HCT116 (cell line): Measurements from ENCODE around the gene PGM3. TPM values are rescaled to one million over a fixed set of nuclear protein-coding genes. Genes with fewer than 3 reads are reported as not detected.

ENCODE experiments used
- ATAC-seq: fragments of 200-7000 bp; cut with Tn5 transposase; 2 replicates; pipeline ENCODE4 v1.9.1; 2020; ENCODE audit warnings: mild to moderate bottlenecking, moderate library complexity
- BruUV-seq: library from RNA; stranded (reverse); fragments of 400-500 nt; replicated peaks from 2 replicates; lab custom pipeline; 2021; lab: Mats Ljungman, UMichigan
- CTCF ChIA-PET: fragments of 300-600 bp; sonication (Branson Sonifier 250); formaldehyde crosslinking; loops from one replicate; lab custom pipeline; 2021; ENCODE audit warnings: antibody characterized with exemption; lab: Charles Lee
- POLR2A ChIA-PET: fragments of 300-600, 350-600 bp; sonication (Branson Sonifier 250); formaldehyde crosslinking; loops from one replicate; lab custom pipeline; 2021; ENCODE audit warnings: antibody characterized with exemption; lab: Charles Lee
- RAD21 ChIA-PET, 2 experiments: fragments of 300-600 bp; sonication (Branson Sonifier 250); formaldehyde crosslinking; loops; one replicate each; lab custom pipeline; 2023; ENCODE audit warnings: low total read pairs in 2 of 2; ENCODE audit not compliant: uncharacterized antibody in 2 of 2, unreplicated experiment in 2 of 2, low non-redundant PET in 1 of 2; lab: Charles Lee
- DNase-seq: peaks from one replicate; pipeline ENCODE4 v3.0.0-alpha.2; 2010; ENCODE audit warnings: low read depth, low spot score
- H2AFZ ChIP-seq: fragments of 200-600 bp; shearing (Covaris generic), sonication (generic); 2 replicates; pipeline ENCODE4 v1.6.1; 2017; ENCODE audit warnings: low read depth, mixed run types, mixed read lengths, antibody characterized with exemption, low read length; ENCODE audit not compliant: poor library complexity, severe bottlenecking
- H3K27ac ChIP-seq: 2 replicates; pipeline ENCODE4 v1.5.1; 2012; ENCODE audit warnings: low read depth, low read length
- H3K27me3 ChIP-seq: fragments of 200-600 bp; sonication (generic); 2 replicates; pipeline ENCODE4 v1.6.1; 2016; ENCODE audit warnings: mixed run types, low read length, mixed read lengths; ENCODE audit not compliant: insufficient read depth
- H3K36me3 ChIP-seq, 2 experiments: fragments of 200-500 bp in 1 of 2; fragments of 200-600 bp in 1 of 2; sonication (Bioruptor generic) in 1 of 2; sonication (generic) in 1 of 2; 2 replicates each; pipeline versions ENCODE4 v1.5.1 to v1.6.1; 2014 to 2016; ENCODE audit warnings: low read length in 2 of 2, inconsistent platforms in 1 of 2, mixed read lengths in 1 of 2, mixed run types in 1 of 2; ENCODE audit not compliant: insufficient read depth in 2 of 2, control insufficient read depth in 1 of 2
- H3K4me1 ChIP-seq, 2 experiments: fragments of 200-600 bp in 1 of 2; sonication (generic) in 1 of 2; 2 replicates each; pipeline versions ENCODE4 v1.5.1 to v1.6.1; 2012 to 2017; ENCODE audit warnings: low read length in 2 of 2, inconsistent platforms in 1 of 2, mild to moderate bottlenecking in 1 of 2, mixed read lengths in 1 of 2, mixed run types in 1 of 2, moderate library complexity in 1 of 2; ENCODE audit not compliant: insufficient read depth in 2 of 2, control insufficient read depth in 1 of 2
- H3K4me2 ChIP-seq: fragments of 200-600 bp; sonication (generic); 2 replicates; pipeline ENCODE4 v1.6.1; 2017; ENCODE audit warnings: mixed run types, low read length, mixed read lengths
- H3K4me3 ChIP-seq, 2 experiments: fragments of 200-600 bp in 1 of 2; sonication (generic) in 1 of 2; replicated peaks in 1 of 2; 2 replicates each; pipeline ENCODE4 v1.5.1; 2011 to 2016; ENCODE audit warnings: low read length in 2 of 2, control low read depth in 1 of 2, low read depth in 1 of 2, mild to moderate bottlenecking in 1 of 2, mixed read lengths in 1 of 2, mixed run types in 1 of 2
- H3K79me2 ChIP-seq: fragments of 200-600 bp; sonication (generic); 2 replicates; pipeline ENCODE4 v1.6.1; 2017; ENCODE audit warnings: mild to moderate bottlenecking, mixed run types, low read length, moderate library complexity, mixed read lengths; ENCODE audit not compliant: insufficient read depth
- H3K9ac ChIP-seq: fragments of 200-600 bp; sonication (generic); 2 replicates; pipeline ENCODE4 v1.6.1; 2016; ENCODE audit warnings: low read length, mixed read lengths
- H3K9me2 ChIP-seq: fragments of 200-600 bp; sonication (generic), shearing (Covaris generic); 2 replicates; pipeline ENCODE4 v1.6.1; 2017; ENCODE audit warnings: mixed run types, mild to moderate bottlenecking, moderate library complexity; ENCODE audit not compliant: insufficient read depth
- H3K9me3 ChIP-seq, 2 experiments: fragments of 200-500 bp in 1 of 2; fragments of 200-600 bp in 1 of 2; sonication (Bioruptor generic) in 1 of 2; sonication (generic) in 1 of 2; 2 replicates each; pipeline ENCODE4 v1.6.1; 2014 to 2017; ENCODE audit warnings: low read length in 2 of 2, mixed read lengths in 2 of 2, inconsistent platforms in 1 of 2, low read depth in 1 of 2, mild to moderate bottlenecking in 1 of 2, mixed run types in 1 of 2, moderate library complexity in 1 of 2; ENCODE audit not compliant: control insufficient read depth in 1 of 2, insufficient read depth in 1 of 2
- H4K20me1 ChIP-seq: fragments of 200-600 bp; sonication (generic), shearing (Covaris generic); 2 replicates; pipeline ENCODE4 v1.6.1; 2017; ENCODE audit warnings: mixed run types, mild to moderate bottlenecking, moderate library complexity; ENCODE audit not compliant: insufficient read depth
- CBX3 ChIP-seq: IDR thresholded peaks from 2 replicates; pipeline ENCODE4 v1.6.1; 2012; ENCODE audit warnings: low read depth
- CEBPB ChIP-seq: IDR thresholded peaks from 2 replicates; pipeline ENCODE4 v1.6.1; 2012; ENCODE audit warnings: low read depth
- CTCF ChIP-seq, 3 experiments: fragments of 200-600 bp in 1 of 3; sonication (generic) in 1 of 3; IDR thresholded peaks in 2 of 3; conservative IDR thresholded peaks in 1 of 3; 2 replicates each; pipeline ENCODE4 v1.5.1; 2012 to 2017; ENCODE audit warnings: low read depth in 2 of 3, low read length in 2 of 3, antibody characterized with exemption in 1 of 3, borderline replicate concordance in 1 of 3, control low read depth in 1 of 3, mild to moderate bottlenecking in 1 of 3, mixed read lengths in 1 of 3, mixed run types in 1 of 3, moderate library complexity in 1 of 3; ENCODE audit not compliant: insufficient read depth in 1 of 3
- EGR1 ChIP-seq: IDR thresholded peaks from 2 replicates; pipeline ENCODE4 v1.6.1; 2012; ENCODE audit warnings: low read depth
- EZH2phosphoT487 ChIP-seq: fragments of 200-600 bp; IDR thresholded peaks from 2 replicates; pipeline ENCODE4 v1.6.1; 2018; ENCODE audit warnings: antibody characterized with exemption, borderline replicate concordance
- MAX ChIP-seq: IDR thresholded peaks from 2 replicates; pipeline ENCODE4 v1.6.1; 2012
- POLR2A ChIP-seq: IDR thresholded peaks from 2 replicates; pipeline ENCODE4 v1.7.0; 2011; ENCODE audit warnings: borderline replicate concordance; ENCODE audit not compliant: insufficient read depth, insufficient read length; ENCODE audit errors: extremely low read depth
- RAD21 ChIP-seq: IDR thresholded peaks from 2 replicates; pipeline ENCODE4 v1.6.1; 2012; ENCODE audit warnings: low read depth, mild to moderate bottlenecking
- SP1 ChIP-seq: IDR thresholded peaks from 2 replicates; pipeline ENCODE4 v1.6.1; 2012; ENCODE audit warnings: low read depth
- SRF ChIP-seq: IDR thresholded peaks from 2 replicates; pipeline ENCODE4 v1.6.1; 2012; ENCODE audit warnings: low read depth
- TCF7L2 ChIP-seq: IDR thresholded peaks from 2 replicates; pipeline ENCODE4 v1.7.0; 2011; ENCODE audit warnings: borderline replicate concordance, inconsistent platforms; ENCODE audit not compliant: insufficient read depth, insufficient read length; ENCODE audit errors: extremely low read depth
- YY1 ChIP-seq: IDR thresholded peaks from 2 replicates; pipeline ENCODE4 v1.6.1; 2011; ENCODE audit warnings: low read length, low read depth, moderate library complexity, mild to moderate bottlenecking; ENCODE audit not compliant: insufficient replicate concordance; ENCODE audit errors: extremely low read depth
- ZFX ChIP-seq: fragments of 450-650 bp; IDR thresholded peaks from 2 replicates; pipeline ENCODE4 v1.6.1; 2017
- ZNF274 ChIP-seq: fragments of 200-500 bp; sonication (Bioruptor generic); IDR thresholded peaks from 2 replicates; pipeline ENCODE4 v1.6.1; 2014; ENCODE audit warnings: mild to moderate bottlenecking, low read depth, low read length, inconsistent platforms
- intact Hi-C: fragments of 100-400 bp; cut with micrococcal nuclease; formaldehyde crosslinking; loops from 2 replicates; pipeline ENCODE4 v1.10.0; 2022
- total RNA-seq: library from RNA; stranded (reverse); gene quantifications from one replicate; pipeline ENCODE4 v1.2.1, GENCODE V29; 2021; ENCODE audit not compliant: unreplicated experiment

PGM3 gene
- total RNA-seq, 1 experiment from 2014 or later, result 63.5 TPM

DNA sequence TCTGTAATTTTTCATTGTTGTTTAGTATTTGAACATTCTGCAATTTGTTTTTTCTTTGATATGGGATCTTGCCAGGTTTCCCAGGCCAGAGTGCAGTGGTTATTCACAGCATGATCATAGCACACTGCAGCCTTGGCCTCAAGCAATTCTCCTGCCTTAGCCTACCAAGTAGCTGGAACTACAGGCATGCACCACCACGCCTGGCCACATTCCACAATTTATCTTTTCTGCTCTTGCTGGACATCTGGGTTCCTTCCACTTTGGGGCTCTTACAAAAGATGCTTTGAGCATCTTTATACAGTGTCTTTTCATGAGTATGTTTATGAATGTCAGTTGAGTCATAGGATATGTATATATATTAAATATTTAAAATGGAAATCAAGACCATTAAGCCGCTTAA lies 42.0 kb downstream of the PGM3 start:
- H3K9me2 ChIP-seq, result no peaks in the 10 kb centered on the region
- H3K79me2 ChIP-seq, result no peaks in the 10 kb centered on the region
- intact Hi-C loops, result no loop called here
- no peak overlapping the region for H3K4me2 ChIP-seq
- no peak overlapping the region for H2AFZ ChIP-seq
- POLR2A ChIA-PET, result no interaction called here
- ATAC-seq (no peak), DNase-seq (no peak)
- H3K4me3 ChIP-seq, result no peak overlapping the region
- BruUV-seq, result no TSS peak
- no peaks in the 10 kb centered on the region for H4K20me1 ChIP-seq
- CTCF ChIA-PET, result no interaction called here
- H3K9ac ChIP-seq, result no peak overlapping the region
- H3K9me3 ChIP-seq, result no peaks in the 10 kb centered on the region
- no peaks in the 10 kb centered on the region for H3K4me1 ChIP-seq
- TF ChIP-seq CTCF (IDR thresholded peaks at IDR 0.05 in 2 of 3, conservative IDR thresholded peaks at IDR 0.05 in 1 of 3; ENCODE audit: borderline replicate concordance in 1 of 3, insufficient read depth in 1 of 3, low read depth in 2 of 3, low read length in 2 of 3) (no peak), CEBPB (no peak), ZNF274 (no peak), TCF7L2 (no peak), ZFX (no peak), EZH2phosphoT487 (no peak), SRF (no peak), CBX3 (no peak), YY1 (no peak), POLR2A (no peak), MAX (no peak), RAD21 (no peak), EGR1 (no peak), SP1 (no peak)
- TF ChIP-seq, all 23 proteins: peak for 0
- Histone ChIP-seq H3K27ac (no peak overlapping the region), H3K27me3 (no peaks in the 10 kb centered on the region), H3K36me3 (0 out of 4 replicates have a peak, but pooled peaks cover 0 to 3% of the 10 kb centered on the region in 2 experiments)
- RAD21 ChIA-PET, result no interaction called here
